HepG2 (cell line): ENCODE measurements around the gene TGFA. TPM values are rescaled to one million over a fixed set of nuclear protein-coding genes. Genes with fewer than 3 reads are reported as not detected.

Source experiments
- ATAC-seq: fragments of 200-7000 bp; cut with Tn5 transposase; 3 replicates; pipeline ENCODE4 v1.9.1; 2020; ENCODE audit warnings: mild to moderate bottlenecking, moderate library complexity
- BruUV-seq: library from RNA; stranded (reverse); fragments of 400-500 nt; replicated peaks from 2 replicates; lab custom pipeline; 2021; lab: Mats Ljungman, UMichigan
- CTCF ChIA-PET: fragments of 300-600 bp; formaldehyde crosslinking; extraction: SDS; loops from one replicate; lab custom pipeline; 2021; ENCODE audit warnings: low total read pairs, inconsistent platforms, low intra/inter-chr PET ratio; lab: Yijun Ruan, JAX
- POLR2A ChIA-PET: fragments of 350-600 bp; sonication (Branson Sonifier 250); formaldehyde crosslinking; loops from one replicate; lab custom pipeline; 2020; ENCODE audit warnings: antibody characterized with exemption, inconsistent platforms; lab: Yijun Ruan, JAX
- DNase-seq: peaks from one replicate; pipeline ENCODE4 v3.0.0-alpha.2; 2015; ENCODE audit warnings: low spot score
- FAIRE-seq: peaks from 3 replicates; lab custom pipeline; 2011; peaks lifted over from hg19 to GRCh38; lab: Jason Lieb, UNC
- H2AFZ ChIP-seq: one replicate; pipeline ENCODE4 v1.6.1; 2011; ENCODE audit warnings: low read length, inconsistent platforms
- H3K27ac ChIP-seq: fragments of 300-600 bp; 3 replicates; pipeline ENCODE4 v1.8.0; 2011; ENCODE audit warnings: mixed run types, mild to moderate bottlenecking, mixed read lengths, low read length, inconsistent platforms; ENCODE audit not compliant: insufficient read depth; ENCODE audit errors: extremely low read length
- H3K27me3 ChIP-seq, 2 experiments: fragments of 200-600 bp in 1 of 2; 2 replicates in 1 of 2; 3 replicates in 1 of 2; pipeline versions ENCODE4 v1.6.0 to v1.8.0; 2011; ENCODE audit warnings: low read length in 2 of 2, mild to moderate bottlenecking in 2 of 2, moderate library complexity in 2 of 2, inconsistent platforms in 1 of 2; ENCODE audit not compliant: insufficient read depth in 2 of 2, control insufficient read depth in 1 of 2
- H3K36me3 ChIP-seq, 2 experiments: fragments of 200-600 bp in 1 of 2; replicated peaks in 1 of 2; 2 replicates in 1 of 2; 3 replicates in 1 of 2; pipeline versions ENCODE4 v1.5.1 to v1.8.0; 2011; ENCODE audit warnings: low read length in 2 of 2, inconsistent platforms in 1 of 2; ENCODE audit not compliant: insufficient read depth in 2 of 2, control insufficient read depth in 1 of 2
- H3K4me1 ChIP-seq: 2 replicates; pipeline ENCODE4 v1.5.1; 2012; ENCODE audit warnings: low read length, inconsistent platforms; ENCODE audit not compliant: insufficient read depth
- H3K4me2 ChIP-seq: 2 replicates; pipeline ENCODE4 v1.6.0; 2011; ENCODE audit warnings: low read depth, low read length, inconsistent platforms
- H3K4me3 ChIP-seq, 3 experiments: fragments of 200-600 bp in 1 of 3; sonication (generic), shearing (Covaris generic) in 1 of 3; replicated peaks in 1 of 3; 2 replicates each; pipeline ENCODE4 v1.5.1; 2011 to 2016; ENCODE audit warnings: low read length in 3 of 3, inconsistent platforms in 2 of 3, low read depth in 2 of 3, mild to moderate bottlenecking in 2 of 3, control low read depth in 1 of 3, mixed read lengths in 1 of 3; ENCODE audit not compliant: insufficient read depth in 1 of 3
- H3K79me2 ChIP-seq: one replicate; pipeline ENCODE4 v1.6.1; 2011; ENCODE audit warnings: low read length, inconsistent platforms; ENCODE audit not compliant: insufficient read depth
- H3K9ac ChIP-seq: 2 replicates; pipeline ENCODE4 v1.6.0; 2011; ENCODE audit warnings: mild to moderate bottlenecking, low read depth, low read length, inconsistent platforms; ENCODE audit not compliant: insufficient read depth
- H3K9me3 ChIP-seq: 2 replicates; pipeline ENCODE4 v1.5.1; 2012; ENCODE audit warnings: mild to moderate bottlenecking, low read length
- H4K20me1 ChIP-seq: 2 replicates; pipeline ENCODE4 v1.6.0; 2011; ENCODE audit warnings: inconsistent platforms, mild to moderate bottlenecking, low read length, moderate library complexity; ENCODE audit not compliant: insufficient read depth
- JDP2 ChIP-seq: sonication (generic); formaldehyde crosslinking; IDR thresholded peaks from 2 replicates; pipeline ENCODE4 v1.8.1; 2022; ENCODE audit warnings: missing genetic modification reagents, borderline replicate concordance
- POGZ ChIP-seq: sonication (generic); formaldehyde crosslinking; IDR thresholded peaks from 2 replicates; pipeline ENCODE4 v1.4.0; 2020; ENCODE audit warnings: mild to moderate bottlenecking, missing genetic modification reagents
- SMARCC2 ChIP-seq: fragments of 450-650 bp; IDR thresholded peaks from 2 replicates; pipeline ENCODE4 v1.6.1; 2017; ENCODE audit warnings: antibody characterized with exemption, mild to moderate bottlenecking
- ZFP41 ChIP-seq: sonication (generic); formaldehyde crosslinking; IDR thresholded peaks from 2 replicates; pipeline ENCODE4 v1.4.0; 2020; ENCODE audit warnings: mild to moderate bottlenecking, missing genetic modification reagents, borderline replicate concordance
- WGBS: methylation state at CpG from one replicate; pipeline ENCODE4 v1.1.6; 2017; ENCODE audit warnings: low lambda C conversion rate; 5-methylcytosine and 5-hydroxymethylcytosine counted together
- in situ Hi-C: cut with HindIII; loops from 2 replicates; pipeline ENCODE4 v1.10.0; 2017; ENCODE audit warnings: low pct_unique_long_range_greater_than_20kb; ENCODE audit not compliant: extremely low pct_ligation_motif_present
- intact Hi-C: fragments of 100-400 bp; cut with micrococcal nuclease; formaldehyde crosslinking; loops from one replicate; pipeline ENCODE4 v1.10.0; 2022; ENCODE audit not compliant: unreplicated experiment
- polyA plus RNA-seq, 8 experiments: library from polyadenylated mRNA; depleted of rRNA in 3 of 8; stranded (reverse) in 7 of 8; unstranded in 1 of 8; fragments of >200 nt; fragmentation: Illumina TruSeq in 4 of 8; extraction: Trizol in 4 of 8; gene quantifications; 2 replicates each; pipeline versions ENCODE4 v1.2.1 to v1.2.3, GENCODE V29; 2011 to 2016; ENCODE audit warnings: low read depth in 4 of 8, missing spikeins in 1 of 8, mixed read lengths in 1 of 8; ENCODE audit not compliant: insufficient read depth in 1 of 8
- total RNA-seq, 5 experiments: library from RNA; depleted of rRNA; stranded (reverse); fragments of >200 nt; fragmentation: Illumina TruSeq; extraction: Trizol; gene quantifications; 2 replicates each; pipeline ENCODE4 v1.2.3, GENCODE V29; 2016; ENCODE audit warnings: low read depth in 1 of 5
- TF ChIP-seq, protein P1 (sequence below): sonication (generic); formaldehyde crosslinking; IDR thresholded peaks from 2 replicates; pipeline ENCODE4 v1.8.0; 2022; ENCODE audit warnings: mild to moderate bottlenecking, missing genetic modification reagents; ENCODE audit not compliant: insufficient replicate concordance
- TF ChIP-seq, protein P2 (sequence below): sonication (generic); formaldehyde crosslinking; IDR thresholded peaks from 2 replicates; pipeline ENCODE4 v1.4.0; 2020; ENCODE audit warnings: mild to moderate bottlenecking, low read depth, missing genetic modification reagents

Gene TGFA
- total and polyA plus RNA-seq, 2 of the 13 experiments (the other 11 are each of a cell fraction or from before 2014, with no cell fraction given): 7.8 to 15.3 TPM

DNA sequence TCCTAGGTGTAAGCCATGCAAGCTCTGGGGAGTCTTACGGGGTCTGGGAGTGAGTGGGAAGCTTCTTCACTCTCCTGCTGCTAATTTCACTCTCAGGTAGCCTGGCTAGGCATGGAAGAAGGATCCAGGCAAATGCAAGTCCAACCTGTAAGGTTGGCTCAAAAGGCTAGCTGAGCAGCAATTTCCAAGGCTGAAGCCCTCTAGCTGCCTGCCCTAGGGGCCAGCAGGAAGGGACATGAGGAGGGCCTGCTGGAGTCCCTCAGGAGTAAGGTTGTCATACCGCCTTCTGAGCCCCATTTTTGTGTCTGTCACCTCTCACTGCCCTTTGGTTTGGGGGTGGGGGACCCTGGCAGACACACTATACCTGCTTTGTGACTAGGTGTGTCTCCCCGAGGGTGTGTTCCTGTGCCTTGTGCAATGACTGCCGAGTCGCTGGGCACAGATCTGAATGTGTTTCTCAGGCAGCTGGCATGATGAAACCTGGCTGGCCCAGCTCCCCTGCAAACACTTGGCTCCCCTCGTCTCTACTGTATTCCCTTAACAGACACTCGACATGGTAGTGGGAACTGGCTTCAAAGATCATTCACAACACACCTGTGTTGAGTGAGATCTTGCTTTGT is 127.8 kb downstream of the TGFA start:
- H3K27ac ChIP-seq: no peak overlapping the region
- H4K20me1 ChIP-seq: no peaks in the 10 kb centered on the region
- POLR2A ChIA-PET: no interaction called here
- CTCF ChIA-PET: no interaction called here
- H3K4me1 ChIP-seq: no peaks in the 10 kb centered on the region
- in situ Hi-C loops (no loop called here), intact Hi-C loops (no loop called here)
- H3K9me3 ChIP-seq: no peaks in the 10 kb centered on the region
- H3K36me3 ChIP-seq: no peaks in the 10 kb centered on the region
- no peak overlapping the region for H3K9ac ChIP-seq
- no peak for FAIRE-seq
- no peak for TF ChIP-seq POGZ
- TF ChIP-seq, protein P1, sequence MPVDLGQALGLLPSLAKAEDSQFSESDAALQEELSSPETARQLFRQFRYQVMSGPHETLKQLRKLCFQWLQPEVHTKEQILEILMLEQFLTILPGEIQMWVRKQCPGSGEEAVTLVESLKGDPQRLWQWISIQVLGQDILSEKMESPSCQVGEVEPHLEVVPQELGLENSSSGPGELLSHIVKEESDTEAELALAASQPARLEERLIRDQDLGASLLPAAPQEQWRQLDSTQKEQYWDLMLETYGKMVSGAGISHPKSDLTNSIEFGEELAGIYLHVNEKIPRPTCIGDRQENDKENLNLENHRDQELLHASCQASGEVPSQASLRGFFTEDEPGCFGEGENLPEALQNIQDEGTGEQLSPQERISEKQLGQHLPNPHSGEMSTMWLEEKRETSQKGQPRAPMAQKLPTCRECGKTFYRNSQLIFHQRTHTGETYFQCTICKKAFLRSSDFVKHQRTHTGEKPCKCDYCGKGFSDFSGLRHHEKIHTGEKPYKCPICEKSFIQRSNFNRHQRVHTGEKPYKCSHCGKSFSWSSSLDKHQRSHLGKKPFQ (CRISPR knock-in tag): peak; percentile 39
- no peak for TF ChIP-seq ZFP41
- TF ChIP-seq, protein P2, sequence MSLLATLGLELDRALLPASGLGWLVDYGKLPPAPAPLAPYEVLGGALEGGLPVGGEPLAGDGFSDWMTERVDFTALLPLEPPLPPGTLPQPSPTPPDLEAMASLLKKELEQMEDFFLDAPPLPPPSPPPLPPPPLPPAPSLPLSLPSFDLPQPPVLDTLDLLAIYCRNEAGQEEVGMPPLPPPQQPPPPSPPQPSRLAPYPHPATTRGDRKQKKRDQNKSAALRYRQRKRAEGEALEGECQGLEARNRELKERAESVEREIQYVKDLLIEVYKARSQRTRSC: no peak
- TF ChIP-seq JDP2 (CRISPR knock-in tag): no peak
- TF ChIP-seq SMARCC2: no peak
- H3K4me3 ChIP-seq: no peak overlapping the region
- no peak overlapping the region for H3K4me2 ChIP-seq
- peaks cover 2 to 5% of the 10 kb centered on the region in 2 experiments; a peak in 1 of 5 replicates for H3K27me3 ChIP-seq
- 16% methylated on average over 7 of the region's 7 CpGs for WGBS
- H3K79me2 ChIP-seq: no peaks in the 10 kb centered on the region
- no TSS peak for BruUV-seq
- no peak overlapping the region for H2AFZ ChIP-seq
- peak; percentile 53 for ATAC-seq
- no peak for DNase-seq
